PFSK-1 (cell line): ENCODE data around the gene ARL10.

ENCODE experiments used
- POLR2AphosphoS5 ChIP-seq: IDR thresholded peaks from 2 replicates; pipeline ENCODE4 v1.6.1; 2012; ENCODE audit warnings: low read depth, mild to moderate bottlenecking, control low read depth, low read length, moderate library complexity
- REST ChIP-seq, 2 experiments: IDR thresholded peaks; 2 replicates each; pipeline versions ENCODE4 v1.6.1 to v1.8.0; 2011 to 2012; ENCODE audit warnings: low read depth in 2 of 2, low read length in 2 of 2, control low read depth in 1 of 2, inconsistent platforms in 1 of 2, mild to moderate bottlenecking in 1 of 2, moderate library complexity in 1 of 2; ENCODE audit not compliant: insufficient read depth in 1 of 2

GRCh38 chr5:176317534-176318374, 47.5 kb upstream of the ARL10 start:
- TF ChIP-seq REST (IDR thresholded peaks at IDR 0.05; ENCODE audit: insufficient read depth in 1 of 2, low read depth in 2 of 2, low read length in 2 of 2), result no peak
- no peak for TF ChIP-seq POLR2AphosphoS5
